Measurements from ENCODE around the gene HAS3.
"Not testable (repeated sequence)": the region's sequence is repeated elsewhere in the genome, so short reads cannot be mapped to it uniquely, and the experiment has no call there.

DNA sequence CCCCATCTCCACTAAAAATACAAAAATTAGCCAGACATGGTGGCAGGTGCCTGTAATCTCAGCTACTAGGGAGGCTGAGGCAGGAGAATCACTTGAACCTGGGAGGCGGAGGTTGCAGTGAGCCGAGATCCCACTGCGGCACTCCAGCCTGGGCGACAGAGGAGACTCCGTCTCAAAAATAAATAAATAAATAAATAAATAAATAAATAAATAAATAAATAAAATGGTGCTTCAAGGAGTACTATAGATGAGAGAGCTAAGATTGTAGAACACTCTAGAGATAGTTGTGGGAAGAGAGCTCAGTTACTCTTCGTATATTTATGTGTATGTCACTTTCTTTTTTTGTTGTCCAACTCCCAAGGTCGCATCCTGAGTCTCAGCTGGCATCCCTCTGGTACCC is 34.0 kb downstream of the HAS3 start:
- TF ChIP-seq POLR2A (IDR thresholded peaks at IDR 0.05), result not testable (repeated sequence)
- TF ChIP-seq, protein P1, sequence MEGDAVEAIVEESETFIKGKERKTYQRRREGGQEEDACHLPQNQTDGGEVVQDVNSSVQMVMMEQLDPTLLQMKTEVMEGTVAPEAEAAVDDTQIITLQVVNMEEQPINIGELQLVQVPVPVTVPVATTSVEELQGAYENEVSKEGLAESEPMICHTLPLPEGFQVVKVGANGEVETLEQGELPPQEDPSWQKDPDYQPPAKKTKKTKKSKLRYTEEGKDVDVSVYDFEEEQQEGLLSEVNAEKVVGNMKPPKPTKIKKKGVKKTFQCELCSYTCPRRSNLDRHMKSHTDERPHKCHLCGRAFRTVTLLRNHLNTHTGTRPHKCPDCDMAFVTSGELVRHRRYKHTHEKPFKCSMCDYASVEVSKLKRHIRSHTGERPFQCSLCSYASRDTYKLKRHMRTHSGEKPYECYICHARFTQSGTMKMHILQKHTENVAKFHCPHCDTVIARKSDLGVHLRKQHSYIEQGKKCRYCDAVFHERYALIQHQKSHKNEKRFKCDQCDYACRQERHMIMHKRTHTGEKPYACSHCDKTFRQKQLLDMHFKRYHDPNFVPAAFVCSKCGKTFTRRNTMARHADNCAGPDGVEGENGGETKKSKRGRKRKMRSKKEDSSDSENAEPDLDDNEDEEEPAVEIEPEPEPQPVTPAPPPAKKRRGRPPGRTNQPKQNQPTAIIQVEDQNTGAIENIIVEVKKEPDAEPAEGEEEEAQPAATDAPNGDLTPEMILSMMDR (IDR thresholded peaks at IDR 0.05 in 4 of 5, conservative IDR thresholded peaks at IDR 0.05 in 1 of 5), result not testable (repeated sequence)

Measured in gastrocnemius medialis (tissue), 4 donors.